Muscle of back (tissue), 13 donors: ENCODE measurements around the gene KIZ. TPM values are rescaled to one million over a fixed set of nuclear protein-coding genes. Genes with fewer than 3 reads are reported as not detected.

Source experiments
- DNase-seq, 3 donors: peaks; one replicate each; pipeline versions ENCODE4 v3.0.0 to v3.0.0-alpha.2; 2013
- long read RNA-seq, 9 donors: transcript quantifications; one replicate each; lab custom pipeline, GENCODE V29; 2026
- polyA plus RNA-seq, 10 donors: library from polyadenylated mRNA; unstranded; fragments of 120-200 nt; gene quantifications; one replicate each; pipeline ENCODE4 v1.2.1, GENCODE V29; 2013; ENCODE audit not compliant: insufficient read length in 10 of 10

The KIZ gene, protein sequence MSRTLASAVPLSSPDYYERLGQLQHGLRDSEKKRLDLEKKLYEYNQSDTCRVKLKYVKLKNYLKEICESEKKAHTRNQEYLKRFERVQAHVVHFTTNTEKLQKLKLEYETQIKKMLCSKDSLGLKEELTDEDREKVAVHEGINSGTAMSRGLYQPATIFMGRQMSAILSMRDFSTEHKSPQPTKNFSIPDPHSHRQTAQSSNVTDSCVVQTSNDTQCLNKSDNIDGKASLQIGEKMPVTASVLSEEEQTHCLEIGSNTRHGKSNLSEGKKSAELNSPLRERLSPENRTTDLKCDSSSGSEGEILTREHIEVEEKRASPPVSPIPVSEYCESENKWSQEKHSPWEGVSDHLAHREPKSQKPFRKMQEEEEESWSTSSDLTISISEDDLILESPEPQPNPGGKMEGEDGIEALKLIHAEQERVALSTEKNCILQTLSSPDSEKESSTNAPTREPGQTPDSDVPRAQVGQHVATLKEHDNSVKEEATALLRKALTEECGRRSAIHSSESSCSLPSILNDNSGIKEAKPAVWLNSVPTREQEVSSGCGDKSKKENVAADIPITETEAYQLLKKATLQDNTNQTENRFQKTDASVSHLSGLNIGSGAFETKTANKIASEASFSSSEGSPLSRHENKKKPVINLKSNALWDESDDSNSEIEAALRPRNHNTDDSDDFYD
- 10 to 100 TPM; 13.1 to 19.8 (median 15.9) TPM for polyA plus RNA-seq
- long read RNA-seq, donor 1, partial matches to known transcripts, result 0 of 2 reads
- long read RNA-seq, donor 1, other reads (novel, unspliced or antisense), result 0 of 2 reads
- long read RNA-seq, donor 2, result 0 reads
- long read RNA-seq, donor 3, result 0 reads
- long read RNA-seq, donor 4, partial matches to known transcripts, result 0 of 4 reads
- long read RNA-seq, donor 4, other reads (novel, unspliced or antisense), result 0 of 4 reads
- long read RNA-seq, donor 5, partial matches to known transcripts, result 324 of 325 reads
- long read RNA-seq, donor 5, other reads (novel, unspliced or antisense), result 0 of 325 reads
- long read RNA-seq, donor 6, partial matches to known transcripts, result 0 of 1 reads
- long read RNA-seq, donor 6, other reads (novel, unspliced or antisense), result 0 of 1 reads
- long read RNA-seq, donor 7, partial matches to known transcripts, result 0 of 1 reads
- long read RNA-seq, donor 7, other reads (novel, unspliced or antisense), result 0 of 1 reads
- long read RNA-seq, donor 8, result 0 reads
- long read RNA-seq, donor 9, partial matches to known transcripts, result 0 of 1 reads
- long read RNA-seq, donor 9, other reads (novel, unspliced or antisense), result 0 of 1 reads

GRCh38 chr20:21125849-21126580 lies at the start of gene KIZ:
Gene KIZ (plus strand): TSS chr20:21126082. CDS start chr20:21126116, 34 bp downstream.
- DNase-seq, result peak; percentile 94 to 97 (median 96)

DNA sequence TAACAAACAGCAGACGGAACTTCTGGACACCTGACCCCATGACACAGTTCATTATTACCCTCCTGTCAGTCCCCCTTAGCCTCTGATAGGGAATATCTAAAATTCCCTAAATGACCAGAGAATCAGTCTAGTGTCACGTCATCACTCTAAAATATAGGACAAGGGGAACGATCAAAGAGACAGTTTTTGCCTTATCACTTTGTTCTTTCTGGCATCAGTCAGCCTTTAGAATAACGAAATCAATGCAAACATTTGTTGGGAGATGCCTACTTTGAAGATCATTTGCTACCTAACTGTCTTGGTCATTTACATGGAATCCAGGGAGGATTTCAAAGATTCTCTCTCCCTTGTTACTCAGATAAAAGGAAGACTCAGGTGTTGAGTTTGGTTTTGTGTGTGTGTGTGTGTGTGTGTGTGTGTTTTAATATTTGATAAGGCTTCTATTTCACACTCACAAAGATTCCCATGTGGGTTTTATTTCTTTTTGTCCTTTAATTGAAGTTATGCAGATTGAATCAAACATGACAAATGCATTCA lies 48.0 kb upstream of the KIZ start:
- no peak for DNase-seq

DNA sequence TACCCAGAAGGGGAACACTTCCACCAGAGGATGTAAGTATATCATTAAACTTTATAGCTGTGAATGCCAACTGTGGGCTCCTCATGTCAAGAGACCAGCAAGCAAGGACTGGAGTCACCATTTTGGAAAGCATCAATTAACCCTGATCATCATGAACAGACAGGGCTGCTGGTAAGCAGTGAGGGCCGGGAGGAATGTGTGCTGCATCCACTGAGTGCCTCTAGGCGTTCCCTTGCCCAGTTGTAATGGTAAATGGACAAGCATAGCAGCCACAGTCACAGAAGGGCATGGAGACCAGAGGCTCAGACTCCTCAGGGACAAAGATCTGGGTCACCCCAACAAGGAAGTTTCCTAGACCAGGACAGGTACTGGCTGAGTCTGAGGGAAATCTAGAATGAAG lies 43.3 kb upstream of the KIZ start:
- no peak for DNase-seq

- no peak for DNase-seq
These were observed 42.0 kb upstream of the KIZ start for GRCh38 chr20:21083825-21084325.

GRCh38 chr20:21087862-21088540 lies 37.9 kb upstream of the KIZ start:
- no peak for DNase-seq

- no peak for DNase-seq
These were observed 36.5 kb upstream of the KIZ start for GRCh38 chr20:21089391-21089790.

GRCh38 chr20:21090111-21090618 lies 35.7 kb upstream of the KIZ start:
- DNase-seq, result no peak

GRCh38 chr20:21090721-21091120 lies 35.2 kb upstream of the KIZ start:
- DNase-seq, result no peak

GRCh38 chr20:21092806-21093205 lies 33.1 kb upstream of the KIZ start:
- DNase-seq, result no peak

DNA sequence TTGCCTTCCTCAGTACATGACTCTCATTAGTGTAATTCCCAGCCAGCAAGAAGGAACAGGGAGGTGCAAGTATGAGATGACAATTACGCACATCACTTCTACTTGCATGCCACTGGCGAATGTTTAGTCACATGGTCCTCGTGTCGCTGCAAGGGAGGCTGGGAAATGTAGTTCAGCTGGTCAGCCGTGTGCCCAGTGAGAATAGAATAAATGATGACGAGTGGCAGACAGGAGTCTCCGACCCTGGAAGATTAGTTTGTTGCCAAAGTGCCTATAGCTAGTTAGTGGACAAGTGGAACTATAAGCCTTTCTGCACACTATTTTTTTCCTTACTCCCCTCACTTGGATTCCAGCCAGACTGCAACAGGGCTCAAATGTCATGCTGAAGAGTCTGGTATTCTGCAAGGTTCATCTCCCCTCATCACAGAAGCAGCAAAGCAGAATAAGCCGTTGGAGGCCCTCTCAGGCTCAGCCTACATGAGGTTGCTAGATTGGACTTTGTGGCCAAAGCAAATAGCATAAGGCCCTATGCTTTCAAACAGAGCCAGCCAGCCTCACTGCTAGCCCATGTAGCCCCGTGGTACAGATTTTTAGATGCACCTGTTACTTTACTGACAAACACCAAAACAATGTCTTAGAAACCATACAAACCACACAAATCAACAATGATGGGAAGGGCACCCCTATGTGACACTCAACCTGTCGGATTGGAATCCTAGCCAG lies 29.4 kb upstream of the KIZ start:
- DNase-seq, result no peak

- peak in 1 of 3 donors; percentile 28 for DNase-seq
These were observed 25.9 kb upstream of the KIZ start for GRCh38 chr20:21099751-21100577.

- peak in 2 of 3 donors; percentile 28 to 58 for DNase-seq
These were observed 25.1 kb upstream of the KIZ start for GRCh38 chr20:21100578-21101452.

DNA sequence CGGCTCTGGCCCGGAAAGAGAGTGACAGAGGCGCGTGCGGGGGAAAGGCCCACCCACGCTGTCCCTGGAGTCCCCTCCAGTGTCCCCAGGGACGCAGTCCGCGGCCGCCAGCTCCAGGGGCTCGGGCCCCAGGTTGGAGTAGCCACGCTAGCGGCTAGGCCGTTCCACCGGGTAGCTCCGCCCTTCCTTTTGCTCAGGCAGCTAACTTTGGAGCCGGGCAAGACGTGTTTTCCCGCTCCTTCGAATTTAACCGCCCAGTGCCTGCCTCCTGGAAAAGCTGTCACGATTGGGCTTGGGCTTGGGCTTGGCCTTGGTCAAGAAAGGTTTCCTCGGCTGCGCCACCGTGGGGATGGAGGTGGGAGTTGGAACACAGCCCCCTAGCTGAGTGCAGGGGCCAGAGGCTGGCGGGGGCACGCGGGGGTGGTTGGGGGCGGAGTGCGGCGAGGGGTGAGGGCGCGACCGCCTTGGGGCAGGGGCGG lies 24.4 kb upstream of the KIZ start:
- peak in 1 of 3 donors; percentile 39 for DNase-seq

DNA sequence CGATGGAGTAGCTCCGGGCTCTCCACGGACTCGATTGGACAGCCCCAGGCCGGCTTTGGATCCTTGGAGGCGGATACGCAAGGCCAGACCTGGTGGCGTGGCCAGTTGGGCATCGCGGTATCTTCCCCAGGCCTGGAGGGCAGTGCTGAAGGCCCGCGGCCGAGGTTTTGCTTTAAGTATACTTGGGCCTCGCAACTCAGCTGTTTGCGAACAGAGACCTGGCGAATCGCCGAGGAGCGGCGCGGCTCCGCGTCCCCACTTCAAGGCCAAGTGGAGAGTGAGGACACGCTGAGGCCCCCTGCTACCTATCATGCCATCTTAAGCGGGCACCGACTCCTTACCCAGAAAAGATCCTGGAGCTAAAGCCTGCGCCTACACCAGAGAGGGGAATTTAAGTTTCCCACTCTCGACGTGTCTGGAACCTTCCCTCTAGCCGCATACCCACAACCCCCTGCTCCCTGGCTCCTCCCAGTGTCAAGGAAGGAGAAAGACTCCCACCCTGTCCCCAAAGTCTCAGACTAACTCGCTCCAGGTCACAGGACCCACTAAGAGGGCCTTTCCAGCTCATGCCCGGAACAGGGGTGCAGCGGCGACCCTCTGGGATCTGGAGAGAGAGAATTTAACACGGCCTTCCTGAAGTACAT lies 23.8 kb upstream of the KIZ start:
- peak in 1 of 3 donors; percentile 54 for DNase-seq

GRCh38 chr20:21102603-21103311 lies 23.1 kb upstream of the KIZ start:
- DNase-seq, result peak in 1 of 3 donors; percentile 56
